ENCODE results near the gene EIF3F.

The EIF3F gene

DNA sequence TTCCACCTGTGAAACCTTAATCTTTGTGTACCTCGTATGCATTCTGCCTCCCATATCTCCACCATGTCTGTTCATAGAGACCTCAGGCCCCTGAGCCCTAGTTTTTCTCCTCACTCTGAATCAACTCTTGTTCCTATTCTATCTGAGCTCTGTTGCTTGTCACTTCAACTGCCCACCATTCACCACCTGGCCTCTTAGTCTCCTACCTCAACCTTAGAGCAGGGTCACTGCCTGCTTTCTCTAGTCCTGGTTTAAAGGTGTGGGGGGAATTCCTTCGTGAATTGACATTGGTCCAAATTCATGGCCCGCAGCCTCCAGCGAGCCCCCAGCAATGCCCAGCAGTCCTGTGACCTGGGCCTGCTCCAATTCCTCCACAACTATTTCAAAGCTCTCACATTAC, 54.4 kb downstream of the EIF3F start:
- no peak overlapping the region for H2AK5ac ChIP-seq (ENCODE audit: low read length, severe bottlenecking)
- no peak overlapping the region for H3K27ac ChIP-seq (ENCODE audit: low read length, poor library complexity, severe bottlenecking)
- H3K9ac ChIP-seq (ENCODE audit: low read length) = no peak overlapping the region
- H3K4me2 ChIP-seq (ENCODE audit: low read length, poor library complexity, severe bottlenecking) = no peak overlapping the region
- no peak overlapping the region for H3K14ac ChIP-seq (ENCODE audit: low read length in 2 of 2)
- H2BK15ac ChIP-seq (ENCODE audit: low read depth, poor library complexity, severe bottlenecking) = no peak overlapping the region
- H3K27me3 ChIP-seq (ENCODE audit: control insufficient read depth in 1 of 2, insufficient read depth in 1 of 2, low read length in 2 of 2) = peaks cover 38 to 56% of the 10 kb centered on the region in 2 experiments
- no peaks in the 10 kb centered on the region for H3K9me3 ChIP-seq (ENCODE audit: control insufficient read depth, low read length)
- no peak overlapping the region for H2BK5ac ChIP-seq (ENCODE audit: low read depth, low read length, poor library complexity, severe bottlenecking)
- no peaks in the 10 kb centered on the region for H3K4me1 ChIP-seq (ENCODE audit: control insufficient read depth, insufficient read depth, low read depth, low read length)
- H3K23ac ChIP-seq (ENCODE audit: low read length in 2 of 2) = no peak overlapping the region
- no peak overlapping the region for H2BK120ac ChIP-seq (ENCODE audit: low read depth, low read length)
- no peak overlapping the region for H3K18ac ChIP-seq (ENCODE audit: low read depth in 1 of 2, low read length in 2 of 2)
- H3K36me3 ChIP-seq (ENCODE audit: control insufficient read depth in 1 of 2, insufficient read depth in 2 of 2, low read depth in 1 of 2, low read length in 2 of 2) = no peaks in the 10 kb centered on the region
- H3K79me1 ChIP-seq (replicated peaks; ENCODE audit: low read length, poor library complexity, severe bottlenecking) = no peaks in the 10 kb centered on the region
- no peak overlapping the region for H2BK12ac ChIP-seq (ENCODE audit: low read length in 2 of 2)
- H4K8ac ChIP-seq (ENCODE audit: low read length) = no peak overlapping the region
- no peak for DNase-seq
- H3K4ac ChIP-seq (ENCODE audit: low read depth in 1 of 2, low read length in 2 of 2) = no peak overlapping the region
- H3K4me3 ChIP-seq (ENCODE audit: insufficient read depth in 1 of 2, low read depth in 1 of 2, low read length in 2 of 2) = no peak overlapping the region
- WGBS = 80% methylated on average over 4 of the region's 4 CpGs
- H4K91ac ChIP-seq (ENCODE audit: low read length) = no peak overlapping the region
- no peak overlapping the region for H2AFZ ChIP-seq (ENCODE audit: low read depth, low read length)

DNA sequence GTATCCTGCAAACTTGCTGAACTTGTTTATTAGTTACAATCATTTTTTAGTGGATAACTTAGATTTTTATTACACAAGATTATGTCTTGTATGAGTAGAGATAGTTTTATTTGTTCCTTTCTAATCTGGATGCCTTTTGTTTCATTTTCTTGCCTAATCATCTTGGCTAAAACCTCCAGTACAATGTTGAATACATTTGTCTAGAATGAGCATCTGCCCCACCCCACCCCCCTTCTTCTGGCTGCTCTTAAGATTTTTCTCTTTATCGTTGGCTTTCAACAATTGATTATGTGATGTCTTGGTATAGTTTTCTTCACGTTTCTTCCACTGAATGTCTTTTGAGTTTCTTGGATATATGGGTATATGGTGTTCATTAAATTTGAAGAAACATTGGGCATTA, 56.6 kb downstream of the EIF3F start:
- H3K27ac ChIP-seq (ENCODE audit: low read length, poor library complexity, severe bottlenecking) = no peak overlapping the region
- no peak overlapping the region for H3K4me2 ChIP-seq (ENCODE audit: low read length, poor library complexity, severe bottlenecking)
- H2BK120ac ChIP-seq (ENCODE audit: low read depth, low read length) = no peak overlapping the region
- H3K36me3 ChIP-seq (ENCODE audit: control insufficient read depth in 1 of 2, insufficient read depth in 2 of 2, low read depth in 1 of 2, low read length in 2 of 2) = no peaks in the 10 kb centered on the region
- no CpG with 5 or more reads among the region's 2 CpGs for WGBS
- H3K18ac ChIP-seq (ENCODE audit: low read depth in 1 of 2, low read length in 2 of 2) = no peak overlapping the region
- H3K14ac ChIP-seq (ENCODE audit: low read length in 2 of 2) = no peak overlapping the region
- H3K4me1 ChIP-seq (ENCODE audit: control insufficient read depth, insufficient read depth, low read depth, low read length) = no peaks in the 10 kb centered on the region
- no peaks in the 10 kb centered on the region for H3K79me1 ChIP-seq (replicated peaks; ENCODE audit: low read length, poor library complexity, severe bottlenecking)
- H2AK5ac ChIP-seq (ENCODE audit: low read length, severe bottlenecking) = no peak overlapping the region
- H2BK15ac ChIP-seq (ENCODE audit: low read depth, poor library complexity, severe bottlenecking) = no peak overlapping the region
- H3K9ac ChIP-seq (ENCODE audit: low read length) = no peak overlapping the region
- no peak overlapping the region for H4K8ac ChIP-seq (ENCODE audit: low read length)
- DNase-seq = no peak
- H2BK12ac ChIP-seq (ENCODE audit: low read length in 2 of 2) = no peak overlapping the region
- no peak overlapping the region for H3K4ac ChIP-seq (ENCODE audit: low read depth in 1 of 2, low read length in 2 of 2)
- H3K9me3 ChIP-seq (ENCODE audit: control insufficient read depth, low read length) = no peaks in the 10 kb centered on the region
- H2AFZ ChIP-seq (ENCODE audit: low read depth, low read length) = no peak overlapping the region
- no peak overlapping the region for H3K23ac ChIP-seq (ENCODE audit: low read length in 2 of 2)
- peaks cover 17 to 44% of the 10 kb centered on the region in 2 experiments for H3K27me3 ChIP-seq (ENCODE audit: control insufficient read depth in 1 of 2, insufficient read depth in 1 of 2, low read length in 2 of 2)
- H3K4me3 ChIP-seq (ENCODE audit: insufficient read depth in 1 of 2, low read depth in 1 of 2, low read length in 2 of 2) = no peak overlapping the region
- no peak overlapping the region for H2BK5ac ChIP-seq (ENCODE audit: low read depth, low read length, poor library complexity, severe bottlenecking)
- H4K91ac ChIP-seq (ENCODE audit: low read length) = no peak overlapping the region

DNA sequence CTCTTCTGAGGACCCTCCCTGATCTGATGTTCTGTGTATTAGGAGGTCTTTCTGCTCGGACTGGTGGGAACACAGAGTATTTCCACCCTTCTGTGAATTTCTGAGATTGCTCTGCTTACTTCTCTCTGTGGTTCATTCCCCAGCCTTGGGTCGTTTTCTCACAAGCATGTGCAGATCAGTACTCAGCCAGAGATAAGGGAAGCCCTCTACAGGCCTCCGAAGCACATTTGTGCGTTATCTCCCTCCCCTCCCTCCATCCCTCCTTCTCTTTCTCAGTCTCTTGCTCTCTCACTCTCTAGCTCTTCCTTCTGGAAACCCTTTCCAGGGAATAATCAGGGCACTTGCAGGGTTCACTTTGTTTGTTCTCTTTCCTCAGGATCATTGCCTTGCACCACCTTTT, 58.7 kb downstream of the EIF3F start:
- no peak overlapping the region for H3K9ac ChIP-seq (ENCODE audit: low read length)

GRCh38 chr11:8047382-8047781, 60.2 kb downstream of the EIF3F start:
- Histone ChIP-seq H3K27me3 (ENCODE audit: control insufficient read depth in 1 of 2, insufficient read depth in 1 of 2, low read length in 2 of 2) (peaks cover 0 to 31% of the 10 kb centered on the region in 2 experiments), H3K4ac (ENCODE audit: low read depth in 1 of 2, low read length in 2 of 2) (no peak overlapping the region), H2BK12ac (ENCODE audit: low read length in 2 of 2) (no peak overlapping the region), H3K14ac (ENCODE audit: low read length in 2 of 2) (no peak overlapping the region), H3K23ac (ENCODE audit: low read length in 2 of 2) (no peak overlapping the region), H3K27ac (ENCODE audit: low read length, poor library complexity, severe bottlenecking) (no peak overlapping the region), H2AK5ac (ENCODE audit: low read length, severe bottlenecking) (no peak overlapping the region), H2BK5ac (ENCODE audit: low read depth, low read length, poor library complexity, severe bottlenecking) (no peak overlapping the region), H2AFZ (ENCODE audit: low read depth, low read length) (no peak overlapping the region), H2BK15ac (ENCODE audit: low read depth, poor library complexity, severe bottlenecking) (no peak overlapping the region), H3K9me3 (ENCODE audit: control insufficient read depth, low read length) (no peaks in the 10 kb centered on the region), H3K79me1 (replicated peaks; ENCODE audit: low read length, poor library complexity, severe bottlenecking) (no peaks in the 10 kb centered on the region), H3K4me2 (ENCODE audit: low read length, poor library complexity, severe bottlenecking) (no peak overlapping the region), H4K8ac (ENCODE audit: low read length) (no peak overlapping the region), H3K4me3 (ENCODE audit: insufficient read depth in 1 of 2, low read depth in 1 of 2, low read length in 2 of 2) (no peak overlapping the region), H3K18ac (ENCODE audit: low read depth in 1 of 2, low read length in 2 of 2) (no peak overlapping the region), H3K36me3 (ENCODE audit: control insufficient read depth in 1 of 2, insufficient read depth in 2 of 2, low read depth in 1 of 2, low read length in 2 of 2) (no peaks in the 10 kb centered on the region), H2BK120ac (ENCODE audit: low read depth, low read length) (no peak overlapping the region), H3K4me1 (ENCODE audit: control insufficient read depth, insufficient read depth, low read depth, low read length) (no peaks in the 10 kb centered on the region), H4K91ac (ENCODE audit: low read length) (no peak overlapping the region), H3K9ac (ENCODE audit: low read length) (no peak overlapping the region)
- DNase-seq = no peak
- 53% methylated on average over 3 of the region's 3 CpGs for WGBS

More for the DNA sequence above, 58.7 kb downstream of the EIF3F start:
- Histone ChIP-seq H2BK15ac (ENCODE audit: low read depth, poor library complexity, severe bottlenecking) (no peak overlapping the region), H2AFZ (ENCODE audit: low read depth, low read length) (no peak overlapping the region), H2BK5ac (ENCODE audit: low read depth, low read length, poor library complexity, severe bottlenecking) (no peak overlapping the region), H3K14ac (ENCODE audit: low read length in 2 of 2) (no peak overlapping the region), H3K23ac (ENCODE audit: low read length in 2 of 2) (no peak overlapping the region), H2AK5ac (ENCODE audit: low read length, severe bottlenecking) (no peak overlapping the region), H3K4me2 (ENCODE audit: low read length, poor library complexity, severe bottlenecking) (no peak overlapping the region), H3K79me1 (replicated peaks; ENCODE audit: low read length, poor library complexity, severe bottlenecking) (no peaks in the 10 kb centered on the region), H3K18ac (ENCODE audit: low read depth in 1 of 2, low read length in 2 of 2) (no peak overlapping the region), H4K8ac (ENCODE audit: low read length) (no peak overlapping the region), H3K4me1 (ENCODE audit: control insufficient read depth, insufficient read depth, low read depth, low read length) (no peaks in the 10 kb centered on the region), H3K4me3 (ENCODE audit: insufficient read depth in 1 of 2, low read depth in 1 of 2, low read length in 2 of 2) (no peak overlapping the region), H4K91ac (ENCODE audit: low read length) (no peak overlapping the region), H2BK120ac (ENCODE audit: low read depth, low read length) (no peak overlapping the region), H3K27ac (ENCODE audit: low read length, poor library complexity, severe bottlenecking) (no peak overlapping the region), H3K4ac (ENCODE audit: low read depth in 1 of 2, low read length in 2 of 2) (no peak overlapping the region), H2BK12ac (ENCODE audit: low read length in 2 of 2) (no peak overlapping the region), H3K9me3 (ENCODE audit: control insufficient read depth, low read length) (no peaks in the 10 kb centered on the region), H3K27me3 (ENCODE audit: control insufficient read depth in 1 of 2, insufficient read depth in 1 of 2, low read length in 2 of 2) (peaks cover 3 to 38% of the 10 kb centered on the region in 2 experiments), H3K36me3 (ENCODE audit: control insufficient read depth in 1 of 2, insufficient read depth in 2 of 2, low read depth in 1 of 2, low read length in 2 of 2) (no peaks in the 10 kb centered on the region)
- 27% methylated on average over 4 of the region's 4 CpGs for WGBS
- DNase-seq = no peak
